HG03457 (cell line): Measurements from ENCODE around the gene CNNM1.

Experiments used
- ATAC-seq: cut with Tn5 transposase; IDR thresholded peaks from one replicate; pipeline ENCODE4 v1.9.1; 2021; ENCODE audit warnings: moderate number of reproducible peaks; ENCODE audit not compliant: unreplicated experiment

CNNM1 gene

DNA sequence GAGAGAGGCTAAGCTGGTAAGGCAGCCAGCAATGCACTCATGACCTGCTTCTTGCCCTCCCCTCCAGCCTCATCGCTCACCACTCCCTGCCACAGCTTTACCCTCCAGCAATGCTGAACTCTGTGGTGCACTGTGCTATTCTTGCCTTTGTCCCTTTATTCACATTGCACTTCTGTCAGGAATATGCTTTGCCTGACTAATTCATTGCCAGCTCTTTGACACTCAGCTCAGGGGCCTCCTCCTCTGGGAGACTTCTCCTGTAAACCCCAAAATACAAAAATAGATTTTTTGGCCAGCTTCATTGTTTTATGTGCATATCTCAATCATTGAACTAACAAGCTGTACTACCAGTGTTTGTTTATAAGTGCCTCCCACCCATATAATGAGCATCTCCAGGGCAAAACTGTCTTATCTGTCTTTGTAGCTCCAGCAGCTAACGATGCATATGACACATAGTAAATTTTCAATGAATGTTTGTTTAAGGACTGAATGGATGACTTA lies 8.2 kb downstream of the CNNM1 start:
- no peak for ATAC-seq

DNA sequence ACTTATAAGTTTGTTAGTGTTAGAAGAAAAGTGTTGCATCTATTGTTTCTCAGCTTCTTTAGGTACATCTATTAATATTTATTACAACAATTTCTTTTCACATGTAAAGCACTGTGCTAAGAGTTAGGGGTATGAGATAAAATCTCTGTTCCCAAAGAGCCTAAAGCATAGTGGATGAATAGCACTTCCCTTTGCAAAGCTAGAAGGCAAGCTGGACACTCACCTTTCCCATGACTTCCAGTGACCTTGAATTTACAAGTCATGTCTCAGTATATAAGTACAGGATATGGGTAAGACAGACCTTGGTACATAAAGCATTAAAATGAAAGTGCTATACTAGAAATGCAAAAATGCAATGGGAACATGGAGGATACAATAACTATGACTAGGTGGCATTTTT lies 8.7 kb downstream of the CNNM1 start:
- ATAC-seq, result no peak

DNA sequence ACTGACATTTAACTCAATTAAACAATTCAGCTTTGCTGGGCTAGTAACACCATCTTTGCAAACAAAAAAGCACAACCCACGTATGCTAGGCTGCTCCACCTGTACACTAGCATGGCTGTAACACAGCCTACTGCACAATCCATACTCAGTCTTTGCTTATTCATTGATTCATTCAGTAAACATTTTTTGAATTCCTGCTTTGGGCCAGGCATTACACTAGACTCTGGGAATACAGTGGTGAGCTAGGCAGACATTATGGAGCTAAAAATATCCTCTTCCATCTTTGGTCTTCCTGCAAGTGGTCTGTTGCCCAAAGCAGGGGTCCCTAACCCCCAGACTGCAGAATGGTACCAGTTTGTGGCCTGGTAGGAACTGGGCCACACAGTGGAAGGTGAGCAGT lies 9.9 kb downstream of the CNNM1 start:
- no peak for ATAC-seq

DNA sequence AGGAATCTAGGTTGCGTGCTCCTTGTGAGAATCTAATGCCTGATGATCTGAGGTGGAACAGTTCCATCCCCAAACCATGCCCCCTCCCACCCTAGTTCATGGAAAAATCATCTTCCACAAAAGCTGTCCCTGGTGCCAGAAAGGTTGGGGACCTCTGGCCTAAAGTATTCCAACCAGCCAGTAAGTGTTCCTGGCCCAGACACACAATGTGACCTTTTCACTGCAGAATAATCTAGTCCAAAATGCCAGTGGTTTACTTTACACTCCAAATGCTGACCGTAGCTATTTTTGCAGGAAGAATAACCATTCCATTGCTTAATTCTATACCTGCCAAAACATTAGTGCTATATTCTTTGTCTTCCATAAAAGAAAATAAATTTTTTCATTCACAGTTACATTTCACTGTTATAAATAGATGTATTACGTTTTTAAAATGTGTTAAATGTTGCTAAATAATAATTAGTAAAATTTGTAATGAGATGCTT lies 10.4 kb downstream of the CNNM1 start:
- ATAC-seq, result no peak

- ATAC-seq, result no peak
These were observed 11.5 kb downstream of the CNNM1 start for GRCh38 chr10:99340650-99341049.

- ATAC-seq, result no peak
These were observed 12.1 kb downstream of the CNNM1 start for GRCh38 chr10:99341248-99341647.

DNA sequence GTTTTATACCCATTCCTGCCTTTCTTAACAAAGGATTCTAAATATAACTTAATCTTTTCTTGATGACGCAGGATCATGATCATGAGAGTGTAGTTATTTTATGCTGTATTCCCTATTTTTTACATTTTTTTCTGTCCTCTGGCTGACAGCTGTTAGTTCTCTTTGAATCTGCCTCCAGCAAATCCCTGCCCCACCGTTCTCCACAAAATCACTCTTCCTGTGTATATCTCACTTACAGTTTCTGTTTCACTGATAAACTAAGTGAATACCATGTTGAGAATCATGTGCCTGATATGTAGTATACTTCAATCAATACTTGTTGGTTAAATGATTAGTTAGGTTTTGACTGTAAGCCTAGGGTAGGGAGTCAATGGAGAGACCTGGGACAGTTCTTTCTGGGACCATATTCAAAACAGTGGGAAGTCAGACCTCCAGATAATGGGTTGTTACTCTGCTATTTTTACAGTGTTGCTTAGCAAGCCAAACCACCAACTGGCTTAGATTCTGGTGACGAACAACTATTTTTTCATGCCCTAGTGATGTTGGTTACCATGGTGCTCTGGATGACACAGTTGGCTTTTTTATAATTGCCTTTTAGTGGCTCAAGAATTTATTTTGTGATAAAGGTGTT lies 12.8 kb downstream of the CNNM1 start:
- no peak for ATAC-seq

- ATAC-seq, result no peak
These were observed 14.1 kb downstream of the CNNM1 start for GRCh38 chr10:99343262-99343661.

GRCh38 chr10:99344715-99345114 lies 15.6 kb downstream of the CNNM1 start:
- ATAC-seq, result no peak

GRCh38 chr10:99345350-99345749 lies 16.2 kb downstream of the CNNM1 start:
- no peak for ATAC-seq

DNA sequence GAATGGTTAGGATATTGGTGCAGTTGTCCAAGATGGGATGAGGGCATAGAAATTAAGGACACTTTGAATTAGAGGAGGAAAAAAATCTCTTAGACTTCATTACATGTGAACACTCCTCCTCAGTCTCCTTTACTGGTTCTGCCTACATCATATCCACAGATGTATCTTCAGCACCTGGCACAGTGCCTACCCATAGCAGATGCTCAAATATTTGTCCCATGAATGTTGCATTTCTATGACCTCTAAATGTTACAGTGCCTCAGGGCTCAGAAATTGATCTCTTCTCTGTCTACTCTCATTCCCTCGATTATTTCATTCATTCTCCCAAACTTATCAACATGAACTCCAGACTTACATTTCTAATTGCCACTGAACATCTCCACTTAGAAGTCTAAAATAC lies 17.1 kb downstream of the CNNM1 start:
- no peak for ATAC-seq

DNA sequence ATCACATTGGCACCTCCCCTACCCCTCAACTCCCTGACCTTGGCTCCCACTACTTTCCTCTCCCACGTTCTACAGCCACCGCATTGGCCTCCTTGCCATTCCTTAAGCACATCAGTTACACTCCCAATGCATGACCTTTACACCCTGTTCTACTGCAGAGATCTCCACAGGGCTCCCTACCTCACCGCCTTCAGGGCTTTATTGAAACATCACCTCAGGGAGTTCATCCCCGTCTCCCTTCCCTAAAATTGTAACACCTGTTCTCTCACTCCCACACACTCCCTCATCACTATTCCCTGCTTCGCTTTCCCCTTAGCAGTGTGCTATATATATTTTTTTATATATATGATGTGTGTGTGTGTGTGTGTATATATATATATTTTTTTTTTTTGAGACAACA lies 18.5 kb downstream of the CNNM1 start:
- ATAC-seq, result no peak

DNA sequence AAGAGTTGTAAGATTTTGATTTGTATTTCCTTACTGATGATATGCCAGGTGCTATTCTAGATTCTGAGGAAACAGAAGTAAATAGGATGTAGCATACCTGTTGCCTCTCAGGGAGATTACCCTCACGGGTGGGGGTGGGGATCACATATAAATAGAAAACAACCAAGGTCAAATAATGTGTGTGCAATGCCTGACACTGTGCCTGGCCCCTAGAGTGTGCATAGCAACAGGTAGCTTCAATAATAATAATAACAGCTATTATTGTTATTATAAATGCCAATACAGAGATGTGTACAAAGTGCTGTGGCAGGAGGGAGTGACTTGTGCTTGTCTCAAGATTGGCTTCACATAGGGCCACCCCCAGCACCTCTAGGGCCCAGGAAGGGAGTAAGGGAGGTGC lies 24.0 kb downstream of the CNNM1 start:
- no peak for ATAC-seq

DNA sequence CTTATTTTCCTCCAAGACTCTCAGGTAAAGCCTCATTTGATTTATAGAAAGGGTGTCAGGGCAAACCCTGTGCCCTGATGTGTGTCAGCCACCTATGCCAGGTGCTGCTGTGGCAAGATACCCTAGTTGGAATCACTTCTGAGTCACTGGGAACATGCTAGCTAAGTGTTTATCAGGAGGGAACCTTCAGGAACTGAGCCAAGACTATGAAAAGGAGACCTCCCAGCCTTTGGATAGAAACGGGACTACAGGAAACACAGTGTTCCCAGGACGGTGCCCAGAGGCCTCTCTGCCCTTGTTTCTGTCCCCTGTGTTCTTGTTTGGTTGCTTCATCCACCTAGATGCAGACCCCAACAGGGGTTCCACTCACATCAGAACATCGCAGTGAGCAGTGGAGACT lies 28.5 kb downstream of the CNNM1 start:
- ATAC-seq, result no peak

GRCh38 chr10:99358101-99358500 lies 28.9 kb downstream of the CNNM1 start:
- ATAC-seq, result no peak

DNA sequence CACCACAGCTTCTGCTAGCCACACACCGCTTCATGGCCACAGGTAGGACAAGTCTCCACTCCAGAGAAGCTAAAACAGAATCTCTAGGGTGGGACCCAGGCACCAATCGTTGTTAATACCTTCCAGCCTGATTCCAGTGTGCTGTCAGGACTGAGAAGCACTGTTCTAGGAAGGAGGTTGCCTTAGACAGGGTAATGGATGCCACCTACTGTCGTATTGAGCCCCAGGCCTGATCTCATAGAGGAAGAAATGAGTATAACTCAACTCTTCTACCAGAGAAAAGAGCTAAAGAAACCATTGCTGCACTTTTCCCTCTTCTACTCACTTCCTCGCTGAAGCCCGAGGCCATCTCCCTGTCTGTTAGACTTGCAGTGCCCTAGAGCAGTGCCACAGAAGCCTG lies 31.8 kb downstream of the CNNM1 start:
- no peak for ATAC-seq

- ATAC-seq, result no peak
These were observed 35.0 kb downstream of the CNNM1 start for GRCh38 chr10:99364125-99364524.

DNA sequence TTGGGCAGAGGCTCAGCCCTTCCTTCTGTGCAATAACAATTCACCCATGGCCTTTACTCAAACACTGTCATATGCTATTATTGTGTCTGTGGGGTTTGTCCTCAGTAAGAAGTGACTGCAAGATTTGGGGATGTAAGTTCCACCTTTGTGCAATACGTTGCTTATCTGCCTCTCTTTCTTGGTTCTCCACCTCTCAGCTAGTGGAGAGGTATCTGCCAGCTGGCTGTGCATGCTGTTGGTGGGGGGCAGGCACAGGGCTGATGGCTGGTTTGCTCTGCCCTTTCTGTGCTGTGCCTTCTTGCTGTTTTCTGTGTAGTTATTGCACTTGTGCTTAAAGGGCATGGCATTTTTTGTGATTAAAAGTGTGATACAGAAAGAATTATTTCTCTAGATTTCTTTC lies 36.2 kb downstream of the CNNM1 start:
- ATAC-seq, result no peak

DNA sequence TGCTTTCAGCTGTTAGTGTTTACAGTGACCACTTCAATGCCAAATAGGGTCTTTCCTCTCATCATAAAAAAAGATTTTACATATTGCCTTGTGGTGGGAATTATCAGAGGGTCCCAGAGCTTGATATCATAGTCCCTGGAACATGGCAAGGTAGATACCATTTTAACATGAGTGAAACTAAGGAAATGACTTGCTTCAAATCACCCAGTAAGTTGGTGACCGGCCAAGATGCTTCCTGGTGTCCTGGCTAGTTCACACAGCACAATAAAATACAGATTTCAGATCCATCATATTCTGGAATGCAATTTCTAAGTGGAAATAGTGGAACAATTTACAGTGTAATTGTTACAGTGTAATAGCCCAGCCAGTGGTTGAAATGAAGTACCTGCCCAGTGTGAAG lies 36.6 kb downstream of the CNNM1 start:
- ATAC-seq, result no peak

GRCh38 chr10:99366666-99367065 lies 37.5 kb downstream of the CNNM1 start:
- no peak for ATAC-seq

- no peak for ATAC-seq
These were observed 39.5 kb downstream of the CNNM1 start for GRCh38 chr10:99368646-99369045.

- ATAC-seq, result no peak
These were observed 40.0 kb downstream of the CNNM1 start for GRCh38 chr10:99369126-99369525.

DNA sequence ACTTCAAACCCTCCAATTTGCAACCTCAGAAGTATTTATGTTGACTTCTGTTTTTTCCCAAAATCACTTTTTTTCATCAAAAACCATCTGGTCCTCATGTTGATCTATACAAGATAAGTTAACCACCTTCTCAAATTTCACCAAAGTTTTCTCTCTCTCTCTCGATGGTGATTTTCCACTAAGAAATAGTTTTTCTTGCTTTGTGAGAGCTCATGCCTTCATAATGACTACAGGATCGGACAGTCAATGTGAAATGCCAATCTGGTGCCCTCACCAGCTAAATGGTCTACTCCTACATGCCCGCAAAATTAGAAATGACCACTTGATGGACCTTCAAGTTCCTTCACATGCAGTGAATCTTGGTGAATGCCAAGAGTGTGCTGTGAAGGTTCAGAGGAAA lies 40.4 kb downstream of the CNNM1 start:
- no peak for ATAC-seq
